HT1080 (cell line): ENCODE measurements around the gene SFSWAP. TPM values are rescaled to one million over a fixed set of nuclear protein-coding genes. Genes with fewer than 3 reads are reported as not detected.
A peak's percentile ranks its signal among the peaks of the same experiment; 100 is the strongest.
"Not testable (repeated sequence)": the region's sequence is repeated elsewhere in the genome, so short reads cannot be mapped to it uniquely, and the experiment has no call there.

Experiments used
- DNase-seq: peaks from one replicate; pipeline ENCODE4 v3.0.0-alpha.2; 2015; ENCODE audit warnings: low read depth
- total RNA-seq: library from RNA; depleted of rRNA; stranded (reverse); fragments of >200 nt; shearing (Covaris generic); gene quantifications from 2 replicates; pipeline ENCODE4 v1.2.3, GENCODE V29; 2014

Gene SFSWAP
- total RNA-seq, 1 experiment from 2014 or later = 31.0 TPM

- DNase-seq = not testable (repeated sequence)
Measured at GRCh38 chr12:131679186-131679585, 31.7 kb upstream of the SFSWAP start.

GRCh38 chr12:131679816-131680215 lies 31.1 kb upstream of the SFSWAP start:
- DNase-seq = not testable (repeated sequence)

GRCh38 chr12:131680392-131681256 lies 30.3 kb upstream of the SFSWAP start:
- DNase-seq = not testable (repeated sequence)

- no peak for DNase-seq
Measured at GRCh38 chr12:131681257-131681620, 29.7 kb upstream of the SFSWAP start.

- DNase-seq = not testable (repeated sequence)
Measured at GRCh38 chr12:131681746-131682509, 29.0 kb upstream of the SFSWAP start.

GRCh38 chr12:131682510-131682895 lies 28.4 kb upstream of the SFSWAP start:
- no peak for DNase-seq

- no peak for DNase-seq
Measured at GRCh38 chr12:131683266-131684014, 27.4 kb upstream of the SFSWAP start.

GRCh38 chr12:131684015-131684725 lies 26.7 kb upstream of the SFSWAP start:
- no peak for DNase-seq

GRCh38 chr12:131687346-131688125 lies 23.4 kb upstream of the SFSWAP start:
- no peak for DNase-seq

GRCh38 chr12:131688131-131688844 lies 22.6 kb upstream of the SFSWAP start:
- no peak for DNase-seq

- no peak for DNase-seq
Measured at GRCh38 chr12:131688845-131689154, 22.1 kb upstream of the SFSWAP start.

- no peak for DNase-seq
Measured at GRCh38 chr12:131690320-131690719, 20.6 kb upstream of the SFSWAP start.

GRCh38 chr12:131692431-131692830 lies 18.5 kb upstream of the SFSWAP start:
- no peak for DNase-seq

GRCh38 chr12:131693149-131693548 lies 17.7 kb upstream of the SFSWAP start:
- DNase-seq = no peak

GRCh38 chr12:131694116-131694838 lies 16.6 kb upstream of the SFSWAP start:
- no peak for DNase-seq

- DNase-seq = no peak
Measured at GRCh38 chr12:131695968-131696367, 14.9 kb upstream of the SFSWAP start.

GRCh38 chr12:131698286-131698685 lies 12.6 kb upstream of the SFSWAP start:
- no peak for DNase-seq

GRCh38 chr12:131699434-131699833 lies 11.5 kb upstream of the SFSWAP start:
- DNase-seq = peak; percentile 26

- no peak for DNase-seq
Measured at GRCh38 chr12:131700271-131700670, 10.6 kb upstream of the SFSWAP start.
